IPS-18c (cell line): ENCODE data around the gene MPV17.
"Not testable (repeated sequence)": the region's sequence is repeated elsewhere in the genome, so short reads cannot be mapped to it uniquely, and the experiment has no call there.

ENCODE experiments used
- H3K4me3 ChIP-seq: 2 replicates; pipeline ENCODE4 v1.7.0; 2013; ENCODE audit warnings: low read depth, mild to moderate bottlenecking, low read length, moderate library complexity; ENCODE audit not compliant: insufficient read depth
- H3K9me3 ChIP-seq: one replicate; pipeline ENCODE4 v1.6.1; 2013; ENCODE audit warnings: mild to moderate bottlenecking, low read length, moderate library complexity; ENCODE audit not compliant: control insufficient read depth, insufficient read depth

Gene MPV17

DNA sequence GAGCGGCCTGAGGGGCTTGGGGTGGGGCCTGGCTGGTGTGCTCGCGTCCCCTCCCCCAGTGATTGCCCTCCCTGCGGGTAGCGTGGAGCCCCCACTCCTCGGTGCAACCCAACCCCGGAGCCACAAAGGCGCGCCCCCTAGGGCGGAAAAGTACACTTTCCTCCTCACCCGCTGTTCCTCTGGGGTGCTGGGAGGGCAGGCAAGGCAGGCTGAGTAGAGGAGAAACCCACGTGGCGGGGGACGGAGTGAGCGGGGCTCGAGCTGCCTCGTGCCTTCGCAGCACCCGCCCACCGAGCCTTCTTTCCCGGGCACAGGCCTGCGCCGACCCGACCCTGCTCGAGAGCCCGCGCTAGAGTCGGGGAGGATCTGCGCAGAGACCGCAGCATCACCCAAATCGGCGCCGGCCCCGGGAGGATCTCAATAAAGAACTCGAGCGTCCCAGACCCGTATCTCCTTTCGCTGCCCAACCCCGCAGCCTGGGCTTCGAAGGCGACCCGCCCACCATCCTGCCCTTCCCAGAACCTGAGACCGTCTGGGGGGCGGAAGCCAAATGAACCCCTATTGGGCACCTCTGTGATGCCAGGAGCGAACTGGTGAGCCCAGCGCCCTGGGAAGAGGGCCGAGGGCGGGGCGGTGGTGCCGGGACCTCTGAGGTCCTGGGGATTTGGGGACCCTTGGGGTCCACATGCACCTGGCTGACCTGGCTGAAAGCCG lies 16.2 kb downstream of the MPV17 start:
- Histone ChIP-seq H3K9me3 (no peaks in the 10 kb centered on the region), H3K4me3 (peak overlapping the region; percentile 50)

DNA sequence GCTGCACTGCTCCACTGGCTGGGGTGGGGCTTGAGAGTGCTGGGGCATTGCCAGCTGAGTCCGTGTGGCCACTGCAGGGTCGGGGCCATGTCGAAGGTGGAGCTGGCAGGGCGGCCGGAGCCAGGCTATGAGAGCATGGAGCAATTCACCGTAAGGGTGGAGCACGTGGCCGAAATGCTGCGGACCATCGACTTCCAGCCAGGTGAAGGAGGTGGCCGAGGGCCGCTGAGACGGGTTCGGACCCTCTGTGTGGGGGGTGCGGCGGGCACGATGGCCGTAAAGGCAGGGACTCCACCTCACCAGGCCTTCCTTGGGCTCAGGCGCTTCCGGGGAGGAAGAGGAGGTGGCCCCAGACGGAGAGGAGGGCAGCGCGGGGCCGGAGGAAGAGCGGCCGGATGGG lies 16.8 kb downstream of the MPV17 start:
- Histone ChIP-seq H3K4me3 (peak overlapping the region; percentile 50), H3K9me3 (no peaks in the 10 kb centered on the region)

DNA sequence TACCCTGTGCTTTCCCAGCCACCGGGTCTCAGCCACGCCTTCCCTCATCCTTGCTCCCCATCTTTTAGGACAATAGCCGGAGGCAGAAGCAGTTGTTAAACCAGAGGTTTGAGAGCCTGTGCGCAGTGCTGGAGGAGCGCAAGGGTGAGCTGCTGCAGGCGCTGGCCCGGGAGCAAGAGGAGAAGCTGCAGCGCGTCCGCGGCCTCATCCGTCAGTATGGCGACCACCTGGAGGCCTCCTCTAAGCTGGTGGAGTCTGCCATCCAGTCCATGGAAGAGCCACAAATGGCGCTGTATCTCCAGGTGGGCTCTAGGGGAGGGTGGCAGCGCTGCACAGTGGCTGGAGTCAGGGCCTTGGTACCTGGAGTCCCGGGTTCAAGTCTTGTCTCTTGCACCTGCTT lies 17.4 kb downstream of the MPV17 start:
- peaks cover 2% of the 10 kb centered on the region for H3K9me3 ChIP-seq
- H3K4me3 ChIP-seq: no peak overlapping the region

DNA sequence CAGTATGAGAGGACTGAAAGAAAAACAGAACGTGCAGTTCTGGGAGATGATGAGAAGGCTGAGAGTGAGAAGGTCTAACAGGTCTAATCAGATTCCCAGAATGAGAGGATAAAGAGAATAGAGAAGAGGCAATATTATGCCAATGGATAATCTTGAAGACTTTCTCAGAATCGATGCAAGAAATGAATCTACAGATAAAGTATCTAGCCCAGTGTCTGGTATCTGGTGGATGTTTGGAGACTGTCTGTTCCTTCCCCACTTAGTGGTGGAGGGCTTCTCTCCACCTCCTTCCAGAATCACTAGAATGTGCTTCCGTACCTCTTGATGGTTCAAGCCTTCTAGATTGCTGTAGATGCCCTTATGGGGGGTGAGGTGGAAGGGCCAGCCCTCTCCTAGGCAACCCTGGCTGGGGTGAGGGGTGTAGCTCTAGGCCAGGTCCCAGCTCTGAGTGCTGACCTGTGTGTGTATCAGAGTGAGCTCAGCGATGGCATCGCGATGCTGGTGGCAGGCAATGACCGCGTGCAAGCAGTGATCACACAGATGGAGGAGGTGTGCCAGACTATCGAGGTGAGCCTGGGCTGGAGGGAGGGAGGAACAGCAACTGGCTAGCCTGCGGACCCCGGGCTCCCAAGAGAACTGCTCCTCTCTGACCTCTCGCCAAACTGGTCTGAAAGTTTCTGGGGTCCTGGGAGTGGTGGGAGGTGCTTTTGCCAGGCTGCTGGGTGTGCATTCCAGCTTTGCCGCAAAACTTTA lies 18.2 kb downstream of the MPV17 start:
- no peak overlapping the region for H3K4me3 ChIP-seq
- peaks cover 2% of the 10 kb centered on the region for H3K9me3 ChIP-seq

DNA sequence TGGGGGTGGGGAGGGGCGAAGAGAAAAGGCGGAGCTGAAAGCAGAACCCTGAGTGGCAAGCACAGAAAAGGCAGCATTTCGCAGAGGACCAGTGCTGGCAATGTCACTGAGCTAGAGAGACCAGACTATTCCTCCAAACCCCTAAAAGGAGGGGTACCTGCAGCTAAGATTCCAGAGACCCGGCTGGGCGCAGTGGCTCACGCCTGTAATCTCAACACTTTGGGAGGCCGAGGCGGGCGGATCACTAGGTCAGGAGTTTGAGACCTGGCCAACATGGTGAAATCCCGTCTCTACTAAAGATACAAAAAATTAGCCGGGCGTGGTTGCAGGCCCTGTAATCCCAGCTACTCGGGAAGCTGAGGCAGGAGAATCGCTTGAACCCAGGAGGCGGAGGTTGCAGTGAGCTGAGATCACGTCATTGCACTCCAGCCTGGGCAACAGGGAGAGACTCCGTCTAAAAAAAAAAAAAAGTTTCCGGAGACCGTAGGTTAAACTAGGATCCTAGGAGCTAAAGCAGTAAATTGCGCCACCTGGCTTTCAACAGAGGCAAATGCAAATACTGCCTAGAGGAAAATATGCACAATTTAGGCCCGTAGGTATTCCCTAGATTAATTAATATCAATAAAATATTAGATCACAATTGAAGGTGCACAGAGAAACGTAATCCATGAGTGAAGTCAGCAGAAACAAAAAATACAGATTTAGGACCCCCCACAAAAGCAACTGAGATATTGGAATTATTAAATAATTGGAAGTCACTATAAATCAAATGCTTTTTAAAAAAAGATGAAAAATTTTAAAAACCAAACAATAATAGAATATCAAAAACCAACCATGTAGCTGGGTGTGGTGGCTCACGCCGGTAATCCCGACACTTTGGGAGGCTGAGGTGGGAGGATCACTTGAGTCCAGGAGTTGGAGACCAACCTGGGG lies 19.5 kb downstream of the MPV17 start:
- Histone ChIP-seq H3K4me3 (no peak overlapping the region), H3K9me3 (peaks cover 2% of the 10 kb centered on the region)

DNA sequence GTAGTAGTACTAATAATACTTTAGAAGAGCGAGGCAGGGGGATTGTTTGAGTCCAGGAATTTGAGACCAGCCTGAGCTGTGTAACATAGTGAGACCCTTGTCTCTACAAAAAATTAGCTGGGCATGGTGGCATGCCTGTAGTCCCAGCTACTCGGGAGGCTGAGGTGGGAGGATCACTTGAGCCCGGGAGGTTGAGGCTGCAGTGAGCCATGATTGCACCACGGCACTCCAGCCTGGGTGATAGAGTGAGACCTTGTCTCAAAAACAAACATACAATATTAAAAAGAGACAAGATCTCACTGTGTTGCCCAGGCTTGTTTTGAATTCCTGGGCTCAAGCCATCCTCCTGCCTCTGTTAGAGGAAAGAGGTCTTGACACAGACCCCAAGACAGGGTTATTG lies 22.3 kb downstream of the MPV17 start:
- not testable (repeated sequence) for H3K9me3 ChIP-seq

DNA sequence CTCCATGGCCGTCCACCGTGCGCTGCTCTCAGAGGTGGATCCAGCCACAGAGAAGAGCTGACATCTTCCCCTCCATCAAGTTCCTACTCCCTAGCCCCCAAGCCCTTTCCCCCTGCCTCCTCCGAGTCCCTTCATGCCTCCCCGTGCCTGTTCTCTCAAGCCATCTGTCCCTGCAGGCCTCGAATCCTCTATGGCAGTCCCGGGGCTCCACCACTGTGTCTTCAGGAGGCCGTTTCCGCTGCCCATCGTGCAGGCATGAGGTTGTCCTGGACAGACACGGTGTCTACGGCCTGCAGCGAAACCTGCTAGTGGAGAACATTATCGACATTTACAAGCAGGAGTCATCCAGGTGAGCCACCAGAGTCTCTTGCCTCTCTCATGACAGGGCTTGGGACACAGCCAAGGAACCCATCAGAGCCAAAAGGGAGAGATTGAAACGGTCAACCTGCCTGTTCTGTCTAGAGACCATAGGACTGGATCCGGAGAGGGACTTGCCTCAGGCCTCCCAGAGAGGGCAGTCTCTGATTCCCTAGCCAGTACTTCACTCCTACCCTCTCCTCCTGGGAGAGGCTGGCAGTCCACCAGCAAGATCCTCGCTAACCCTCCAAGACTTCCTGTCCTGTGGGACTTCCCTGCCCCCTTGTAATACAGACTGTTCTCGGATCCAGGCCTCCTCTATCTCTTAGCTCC lies 24.4 kb downstream of the MPV17 start:
- Histone ChIP-seq H3K4me3 (no peak overlapping the region), H3K9me3 (peaks cover 2% of the 10 kb centered on the region)

More for the DNA sequence above, 22.3 kb downstream of the MPV17 start:
- not testable (repeated sequence) for H3K4me3 ChIP-seq

DNA sequence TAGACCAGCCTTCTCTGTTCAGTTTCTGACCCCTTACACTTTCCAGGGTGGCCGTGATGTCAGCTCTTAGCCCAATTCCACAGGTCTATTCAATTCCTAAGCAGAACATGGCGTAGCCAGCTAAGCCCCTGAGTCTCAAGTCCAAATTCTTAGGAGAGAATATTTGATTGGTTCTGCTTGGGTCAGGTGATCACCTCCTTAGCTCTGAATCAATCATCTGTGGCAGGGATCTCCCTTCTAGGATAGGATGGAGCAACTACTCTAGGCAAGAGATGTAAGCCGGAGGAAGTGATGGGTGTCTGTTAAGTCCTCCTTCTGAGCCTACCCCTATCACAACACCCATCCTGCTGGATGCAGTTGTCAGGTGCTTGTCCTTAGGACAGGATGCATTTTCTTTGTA lies 25.7 kb downstream of the MPV17 start:
- no peak overlapping the region for H3K4me3 ChIP-seq
- peaks cover 2% of the 10 kb centered on the region for H3K9me3 ChIP-seq

DNA sequence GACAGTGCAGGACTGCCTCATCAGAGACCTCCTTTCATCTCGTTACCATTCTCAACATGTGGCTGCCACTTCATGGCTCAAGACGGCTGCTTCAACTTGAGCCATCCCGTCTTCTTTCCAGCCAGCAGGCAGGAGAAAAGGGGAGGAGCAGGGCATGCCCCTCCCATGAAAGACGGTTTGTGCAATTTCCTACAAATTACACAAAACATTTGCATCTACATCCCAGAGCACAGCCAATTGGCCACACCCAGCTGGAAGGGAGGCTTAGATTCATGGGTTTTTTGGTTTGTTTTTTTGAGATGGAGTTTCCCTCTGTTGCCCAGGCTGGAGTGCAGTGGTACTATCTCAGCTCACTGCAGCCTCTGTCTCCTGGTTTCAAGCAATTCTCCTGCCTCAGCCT lies 26.4 kb downstream of the MPV17 start:
- H3K4me3 ChIP-seq: no peak overlapping the region
- peaks cover 2% of the 10 kb centered on the region for H3K9me3 ChIP-seq

DNA sequence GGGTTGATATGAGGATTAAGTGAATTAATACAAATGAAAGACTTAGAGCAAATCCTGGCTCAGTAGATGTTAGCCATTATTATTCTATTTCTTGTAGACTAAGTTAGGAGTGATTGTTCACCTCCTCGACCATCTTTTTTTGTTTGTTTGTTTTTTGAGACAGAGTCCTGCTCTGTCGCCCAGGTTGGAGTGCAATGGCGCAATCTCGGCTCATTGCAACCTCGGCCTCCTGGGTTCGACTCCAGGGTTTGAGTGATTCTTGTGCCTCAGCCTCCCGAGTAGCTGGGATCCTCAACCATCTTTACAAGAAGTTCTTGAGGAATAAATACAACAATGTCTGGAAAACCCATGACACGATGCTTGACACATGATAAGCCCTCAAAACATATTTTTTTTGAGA lies 28.0 kb downstream of the MPV17 start:
- no peaks in the 10 kb centered on the region for H3K9me3 ChIP-seq

DNA sequence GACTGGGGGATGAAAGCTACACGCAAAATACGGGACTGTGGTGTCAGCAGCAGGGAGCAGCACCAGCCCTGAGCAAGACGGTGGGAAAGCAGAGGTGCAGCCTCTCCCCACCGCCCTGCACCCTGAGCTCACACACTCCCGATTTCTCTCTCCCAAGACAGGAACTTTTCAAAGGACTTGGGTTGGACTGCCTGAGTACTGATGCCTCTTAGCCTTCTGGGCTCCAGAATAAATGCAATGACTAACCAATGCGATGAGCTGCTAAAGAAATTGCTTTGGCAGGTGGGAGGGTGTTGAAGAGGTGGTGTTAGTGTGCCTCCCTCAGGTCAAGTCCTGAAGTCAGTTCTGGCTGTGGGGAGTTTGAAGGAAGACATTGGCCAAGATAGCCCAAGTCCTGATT lies 31.0 kb downstream of the MPV17 start:
- Histone ChIP-seq H3K4me3 (no peak overlapping the region), H3K9me3 (no peaks in the 10 kb centered on the region)

More for the DNA sequence above, 28.0 kb downstream of the MPV17 start:
- no peak overlapping the region for H3K4me3 ChIP-seq

DNA sequence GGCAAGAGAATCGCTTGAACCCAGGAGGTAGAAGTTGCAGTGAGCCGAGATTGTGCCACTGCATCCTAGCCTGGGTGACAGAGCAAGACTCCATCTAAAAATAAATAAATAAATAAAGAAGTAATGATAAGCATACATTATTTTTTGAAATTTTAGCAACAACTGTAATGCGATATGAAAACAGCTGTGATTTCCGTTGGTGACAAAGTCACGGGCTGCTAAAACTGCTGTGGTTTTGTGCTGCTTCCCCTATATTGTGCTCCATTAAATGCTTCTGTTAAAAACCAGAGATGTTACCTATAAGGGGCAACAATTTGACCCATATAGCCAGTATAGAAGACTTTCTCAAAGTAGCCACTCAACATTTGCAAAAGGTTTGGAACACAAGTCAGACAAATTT lies 32.3 kb downstream of the MPV17 start:
- Histone ChIP-seq H3K9me3 (no peaks in the 10 kb centered on the region), H3K4me3 (no peak overlapping the region)

DNA sequence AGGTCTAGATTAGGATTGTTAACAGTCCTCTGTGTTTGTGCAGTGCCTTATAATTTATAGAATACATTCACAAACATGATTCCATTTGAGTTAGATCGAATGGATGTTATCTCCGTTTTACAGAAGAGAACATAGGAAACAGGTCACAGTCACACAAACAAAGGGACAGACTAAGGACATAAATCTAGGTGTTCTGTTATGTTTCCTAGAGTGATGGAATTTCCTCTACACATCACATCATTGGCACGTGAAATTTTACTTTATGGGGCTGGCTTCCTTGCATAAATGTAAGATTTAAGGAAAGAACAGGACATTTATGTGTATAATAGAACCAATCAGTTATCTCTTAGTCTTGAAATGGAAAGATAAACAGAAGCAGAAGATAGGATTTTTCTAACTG lies 34.3 kb downstream of the MPV17 start:
- H3K9me3 ChIP-seq: no peaks in the 10 kb centered on the region
- H3K4me3 ChIP-seq: no peak overlapping the region

DNA sequence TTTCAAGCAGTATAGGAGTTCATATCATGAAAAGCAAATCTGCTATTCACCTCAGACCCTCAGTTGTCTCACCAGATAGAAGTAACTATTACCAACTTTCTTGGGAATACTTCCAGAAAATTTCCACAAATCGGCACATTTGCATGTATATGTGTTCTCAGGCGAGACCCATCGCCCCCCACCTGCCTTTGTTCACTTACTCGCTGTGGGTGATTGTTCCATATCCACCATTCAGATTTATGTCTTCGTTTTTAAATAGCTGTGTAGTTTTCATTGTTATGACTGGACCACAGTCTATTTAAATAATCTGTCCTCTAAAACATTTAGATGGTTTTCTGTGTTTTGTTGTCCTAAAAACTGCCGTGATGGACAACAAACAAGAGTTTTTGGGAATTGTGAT lies 37.4 kb downstream of the MPV17 start:
- H3K4me3 ChIP-seq: no peak overlapping the region
- no peaks in the 10 kb centered on the region for H3K9me3 ChIP-seq

DNA sequence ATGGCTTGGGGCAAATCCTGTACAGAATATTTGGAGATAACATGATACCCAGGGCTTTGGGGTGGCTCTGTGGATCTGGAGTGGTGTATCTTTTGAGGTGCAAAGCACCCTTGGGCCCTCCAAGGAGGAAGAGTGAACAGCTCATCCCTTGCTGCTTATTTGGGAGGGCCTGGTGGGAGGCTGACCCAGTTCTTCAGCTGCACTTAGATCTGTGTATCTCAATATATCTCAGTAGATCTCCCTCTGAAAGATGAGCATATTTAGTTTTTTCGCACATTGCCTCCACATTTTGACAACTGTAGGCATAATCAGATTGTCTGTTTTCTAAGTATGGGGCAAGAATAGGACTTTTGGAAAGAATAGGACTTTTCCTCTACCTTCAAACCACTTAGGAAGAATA lies 37.9 kb downstream of the MPV17 start:
- Histone ChIP-seq H3K4me3 (no peak overlapping the region), H3K9me3 (no peaks in the 10 kb centered on the region)

DNA sequence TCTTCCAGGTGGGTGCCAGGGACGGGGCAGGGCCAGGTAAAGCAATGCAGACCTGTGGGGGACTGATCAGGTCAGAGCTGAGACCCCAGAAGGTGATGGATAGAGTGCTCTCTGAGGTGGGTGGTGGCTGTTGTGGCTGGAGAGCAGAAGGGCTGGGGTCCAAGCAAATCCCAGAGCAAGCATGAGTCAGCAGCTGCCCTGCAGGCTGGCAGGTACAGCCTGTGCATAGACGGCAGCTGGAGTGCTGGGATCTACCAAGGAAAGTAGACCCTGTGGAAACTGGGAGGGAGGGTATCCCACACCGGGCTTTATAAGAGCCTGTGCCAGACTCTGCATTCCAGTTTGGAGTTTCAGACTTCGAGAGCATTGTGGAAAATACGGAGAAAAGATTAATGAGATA lies 40.0 kb downstream of the MPV17 start:
- Histone ChIP-seq H3K9me3 (no peaks in the 10 kb centered on the region), H3K4me3 (peak overlapping the region; percentile 16; the same call in 1 of the 2 replicates)

DNA sequence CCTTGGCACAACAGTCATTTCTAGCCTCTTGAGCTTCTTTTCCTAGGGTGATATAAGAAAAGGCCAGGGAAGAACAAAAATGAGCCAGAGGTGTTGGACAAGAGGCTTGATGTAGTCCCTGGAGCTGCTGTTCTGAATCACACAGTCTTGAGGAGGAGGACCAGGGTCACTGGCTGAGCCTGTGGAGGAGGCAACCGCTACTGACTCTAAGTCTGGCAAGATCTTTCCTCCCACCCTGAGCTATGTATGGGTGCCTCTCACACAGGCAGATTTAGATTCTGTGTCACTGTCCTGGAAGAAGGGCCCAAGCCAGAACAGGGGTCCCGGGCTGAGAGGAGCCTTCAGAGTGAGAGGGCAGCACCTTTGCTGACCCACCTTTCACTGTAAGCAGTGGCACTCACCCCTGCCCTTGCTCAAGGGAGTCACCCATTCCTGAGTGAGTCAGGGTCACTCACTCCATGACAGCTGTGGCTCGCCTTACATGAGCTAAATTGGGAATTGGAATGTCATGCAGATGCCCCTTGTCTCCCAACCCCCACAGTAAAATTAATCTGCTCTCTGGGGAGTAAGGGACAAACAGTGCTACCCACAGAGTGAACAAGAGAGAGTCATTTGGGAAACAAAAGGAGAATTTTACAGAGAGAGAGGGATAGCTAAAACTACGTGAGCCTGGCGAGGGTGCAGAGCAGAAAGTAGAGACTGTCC lies 40.9 kb downstream of the MPV17 start, which contains the start of gene TRIM54:
TSS of gene TRIM54 (plus strand) at position 575 of the 705 bp plus-strand sequence. CDS start 303 bp downstream, outside the sequence.
- no peaks in the 10 kb centered on the region for H3K9me3 ChIP-seq
- H3K4me3 ChIP-seq: peak within 1 kb of the TSS; percentile 16
